GM12878 (cell line): Measurements from ENCODE around the gene GPC5. TPM values are rescaled to one million over a fixed set of nuclear protein-coding genes. Genes with fewer than 3 reads are reported as not detected.

ENCODE experiments used
- ATAC-seq: fragments of 200-7000 bp; cut with Tn5 transposase; 3 replicates; pipeline ENCODE4 v1.9.1; 2020; ENCODE audit warnings: mild to moderate bottlenecking, moderate library complexity
- BruUV-seq: library from RNA; stranded (reverse); fragments of 400-500 nt; replicated peaks from 2 replicates; lab custom pipeline; 2021; lab: Mats Ljungman, UMichigan
- CTCF ChIA-PET: fragments of 300-600 bp; sonication (Branson Sonifier 250); formaldehyde crosslinking; extraction: SDS; loops from one replicate; lab custom pipeline; 2021; ENCODE audit warnings: inconsistent platforms; lab: Yijun Ruan, JAX
- POLR2A ChIA-PET: fragments of 350-600 bp; formaldehyde crosslinking; extraction: SDS; loops from one replicate; lab custom pipeline; 2021; ENCODE audit warnings: inconsistent platforms; lab: Charles Lee
- RAD21 ChIA-PET: fragments of 300-600 bp; sonication (Branson Sonifier 250); formaldehyde crosslinking; loops from one replicate; lab custom pipeline; 2023; ENCODE audit warnings: antibody characterized with exemption; ENCODE audit not compliant: unreplicated experiment; lab: Charles Lee
- SMC1A ChIA-PET: fragments of 300-600 bp; sonication (Branson Sonifier 250); formaldehyde crosslinking; loops from one replicate; lab custom pipeline; 2023; ENCODE audit not compliant: unreplicated experiment, uncharacterized antibody; lab: Charles Lee
- DNase-seq: peaks from one replicate; pipeline ENCODE4 v3.0.0-alpha.2; 2011; ENCODE audit warnings: low read depth, low spot score
- FAIRE-seq: peaks from 3 replicates; lab custom pipeline; 2011; peaks lifted over from hg19 to GRCh38; lab: Jason Lieb, UNC
- H2AFZ ChIP-seq: 2 replicates; pipeline ENCODE4 v1.6.0; 2011; ENCODE audit warnings: low read depth, low read length, control low read depth; ENCODE audit not compliant: control insufficient read depth
- H3K27ac ChIP-seq: 2 replicates; pipeline ENCODE4 v1.5.1; 2011; ENCODE audit warnings: control low read depth; ENCODE audit not compliant: control insufficient read depth, insufficient read depth
- H3K27me3 ChIP-seq, 2 experiments: replicated peaks in 1 of 2; 2 replicates each; pipeline versions ENCODE4 v1.6.0 to v1.6.1; 2011; ENCODE audit warnings: low read length in 1 of 2; ENCODE audit not compliant: control insufficient read depth in 2 of 2, insufficient read depth in 2 of 2
- H3K36me3 ChIP-seq, 2 experiments: 2 replicates each; pipeline ENCODE4 v1.5.1; 2011; ENCODE audit warnings: low read length in 1 of 2; ENCODE audit not compliant: control insufficient read depth in 2 of 2, insufficient read depth in 2 of 2
- H3K4me1 ChIP-seq: 2 replicates; pipeline ENCODE4 v1.6.1; 2011; ENCODE audit warnings: mild to moderate bottlenecking, low read length, moderate library complexity, mixed read lengths; ENCODE audit not compliant: control insufficient read depth, insufficient read depth
- H3K4me2 ChIP-seq: 2 replicates; pipeline ENCODE4 v1.6.0; 2011; ENCODE audit warnings: control low read depth; ENCODE audit not compliant: control insufficient read depth, insufficient read depth
- H3K4me3 ChIP-seq: fragments of 200-600 bp; sonication (generic); 2 replicates; pipeline ENCODE4 v1.5.1; 2016
- H3K79me2 ChIP-seq: 2 replicates; pipeline ENCODE4 v1.6.0; 2011; ENCODE audit warnings: low read length; ENCODE audit not compliant: control insufficient read depth, insufficient read depth
- H3K9ac ChIP-seq: 2 replicates; pipeline ENCODE4 v1.8.0; 2011; ENCODE audit warnings: low read length, control low read depth, mixed read lengths; ENCODE audit not compliant: control insufficient read depth, insufficient read depth
- H3K9me3 ChIP-seq: replicated peaks from 3 replicates; pipeline ENCODE4 v1.5.1; 2011; ENCODE audit warnings: mild to moderate bottlenecking, low read length; ENCODE audit not compliant: control insufficient read depth, insufficient read depth
- H4K20me1 ChIP-seq: 2 replicates; pipeline ENCODE4 v1.6.0; 2011; ENCODE audit not compliant: control insufficient read depth, insufficient read depth
- ASH2L ChIP-seq: fragments of 300-600, 200-600 bp; sonication (generic); IDR thresholded peaks from 2 replicates; pipeline ENCODE4 v1.6.1; 2017; ENCODE audit warnings: low read depth, mild to moderate bottlenecking, borderline replicate concordance
- CBX5 ChIP-seq: sonication (generic); IDR thresholded peaks from 2 replicates; pipeline ENCODE4 v1.6.1; 2016; ENCODE audit warnings: low read depth, moderate library complexity, mild to moderate bottlenecking, inconsistent platforms
- MEF2A ChIP-seq: IDR thresholded peaks from 2 replicates; pipeline ENCODE4 v1.6.1; 2011; ENCODE audit warnings: low read depth, mild to moderate bottlenecking, low read length, moderate library complexity; ENCODE audit not compliant: insufficient read depth
- MEF2B ChIP-seq: fragments of 450-650 bp; IDR thresholded peaks from 2 replicates; pipeline ENCODE4 v1.6.1; 2018; ENCODE audit warnings: mild to moderate bottlenecking, moderate library complexity; ENCODE audit not compliant: partially characterized antibody, poor library complexity, severe bottlenecking
- NR2C1 ChIP-seq: fragments of 450-650 bp; IDR thresholded peaks from 2 replicates; pipeline ENCODE4 v1.6.1; 2017; ENCODE audit warnings: antibody characterized with exemption, mild to moderate bottlenecking, moderate library complexity
- NRF1 ChIP-seq: conservative IDR thresholded peaks from 2 replicates; pipeline ENCODE4 v1.6.1; 2011; ENCODE audit warnings: mild to moderate bottlenecking, low read depth, low read length, improper control_type of control experiment
- PAX8 ChIP-seq: fragments of 450-650 bp; IDR thresholded peaks from 2 replicates; pipeline ENCODE4 v1.6.1; 2017; ENCODE audit warnings: mild to moderate bottlenecking, moderate library complexity
- PML ChIP-seq: IDR thresholded peaks from 2 replicates; pipeline ENCODE4 v1.6.1; 2012; ENCODE audit warnings: low read length, inconsistent platforms
- RB1 ChIP-seq: fragments of 450-650 bp; formaldehyde crosslinking; IDR thresholded peaks from 2 replicates; pipeline ENCODE4 v1.6.1; 2017; ENCODE audit warnings: mild to moderate bottlenecking, borderline replicate concordance
- SIN3A ChIP-seq: IDR thresholded peaks from 2 replicates; pipeline ENCODE4 v1.6.1; 2012; ENCODE audit warnings: low read depth, low read length, improper control_type of control experiment
- WGBS: methylation state at CpG from one replicate; pipeline ENCODE4 v1.1.6; 2016; ENCODE audit warnings: low lambda C conversion rate; ENCODE audit not compliant: insufficient replicate concordance, insufficient coverage; ENCODE audit errors: missing lambda C conversion rate; 5-methylcytosine and 5-hydroxymethylcytosine counted together
- in situ Hi-C: fragments of 300-500 bp; cut with MboI; formaldehyde crosslinking; loops from 9 replicates; pipeline ENCODE4 v1.14.3; 2018; ENCODE audit warnings: mixed read lengths
- intact Hi-C: fragments of 100-400 bp; cut with micrococcal nuclease; formaldehyde crosslinking; loops from one replicate; pipeline ENCODE4 v1.14.2; 2022; ENCODE audit not compliant: unreplicated experiment
- polyA plus RNA-seq, 11 experiments: library from polyadenylated mRNA; depleted of rRNA in 4 of 11; unstranded in 6 of 11; stranded (reverse) in 5 of 11; fragments of >200 nt; fragmentation: Nextera tagmentation in 4 of 11; fragmentation: Illumina TruSeq in 1 of 11; extraction: Ambion mirVana in 4 of 11; extraction: Trizol in 1 of 11; gene quantifications; 1 replicate in 1 of 11; 2 replicates in 10 of 11; pipeline versions ENCODE4 v1.2.1 to v1.2.3, GENCODE V29; 2011 to 2016; ENCODE audit warnings: inconsistent platforms in 2 of 11, missing spikeins in 2 of 11, low read depth in 1 of 11
- total RNA-seq, 4 experiments: library from RNA; depleted of rRNA in 3 of 4; stranded (reverse); fragments of >200 nt in 3 of 4; fragmentation: Illumina TruSeq in 1 of 4; extraction: Trizol in 1 of 4; gene quantifications; 2 replicates each; pipeline versions ENCODE4 v1.2.1 to v1.2.3, GENCODE V29; 2013 to 2021
- TF ChIP-seq, protein P1 (sequence below): fragments of 450-650 bp; IDR thresholded peaks from 2 replicates; pipeline ENCODE4 v1.6.1; 2018; ENCODE audit warnings: borderline replicate concordance, mild to moderate bottlenecking; ENCODE audit not compliant: partially characterized antibody

The GPC5 gene
- total and polyA plus RNA-seq, 10 of the 15 experiments (the other 5 are each of a cell fraction or from before 2014, with no cell fraction given), result 0.05 to 0.87 (median 0.44) TPM; not detected in 1

DNA sequence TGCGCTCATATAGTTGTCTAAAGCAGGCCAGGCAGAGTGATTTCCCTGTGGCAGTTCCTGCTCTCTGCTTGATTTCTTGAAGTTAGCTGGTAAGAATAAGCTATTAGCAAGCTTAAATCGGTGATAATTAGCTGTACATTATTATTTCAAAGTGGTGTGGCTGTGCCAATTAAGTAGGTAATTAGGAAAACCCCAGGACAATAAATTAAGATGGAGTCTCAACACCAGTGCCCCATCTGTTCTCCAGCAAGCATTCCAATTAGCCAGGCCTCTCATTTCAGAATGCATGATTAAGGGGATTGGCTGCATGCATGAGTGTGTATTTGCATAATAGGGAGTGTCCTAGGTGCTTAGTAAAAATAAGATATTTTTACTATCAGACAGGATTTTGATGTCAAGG, 342.3 kb downstream of the GPC5 start:
- intact Hi-C loops (no loop called here), in situ Hi-C loops (no loop called here)
- DNase-seq (no peak), ATAC-seq (no peak), FAIRE-seq (no peak)
- Histone ChIP-seq H2AFZ (no peak overlapping the region), H4K20me1 (no peaks in the 10 kb centered on the region), H3K27me3 (no peaks in the 10 kb centered on the region), H3K4me2 (no peak overlapping the region), H3K27ac (no peak overlapping the region), H3K9me3 (no peaks in the 10 kb centered on the region), H3K9ac (no peak overlapping the region), H3K4me3 (no peak overlapping the region), H3K4me1 (no peaks in the 10 kb centered on the region), H3K36me3 (no peaks in the 10 kb centered on the region)
- RAD21 ChIA-PET, result no interaction called here
- SMC1A ChIA-PET, result no interaction called here
- WGBS, result 48% methylated on average over 2 of the region's 2 CpGs
- no TSS peak for BruUV-seq
- POLR2A ChIA-PET, result no interaction called here
- TF ChIP-seq NRF1, result no peak
- TF ChIP-seq MEF2A, result no peak
- TF ChIP-seq ASH2L, result no peak
- TF ChIP-seq CBX5, result no peak
- TF ChIP-seq, protein P1, sequence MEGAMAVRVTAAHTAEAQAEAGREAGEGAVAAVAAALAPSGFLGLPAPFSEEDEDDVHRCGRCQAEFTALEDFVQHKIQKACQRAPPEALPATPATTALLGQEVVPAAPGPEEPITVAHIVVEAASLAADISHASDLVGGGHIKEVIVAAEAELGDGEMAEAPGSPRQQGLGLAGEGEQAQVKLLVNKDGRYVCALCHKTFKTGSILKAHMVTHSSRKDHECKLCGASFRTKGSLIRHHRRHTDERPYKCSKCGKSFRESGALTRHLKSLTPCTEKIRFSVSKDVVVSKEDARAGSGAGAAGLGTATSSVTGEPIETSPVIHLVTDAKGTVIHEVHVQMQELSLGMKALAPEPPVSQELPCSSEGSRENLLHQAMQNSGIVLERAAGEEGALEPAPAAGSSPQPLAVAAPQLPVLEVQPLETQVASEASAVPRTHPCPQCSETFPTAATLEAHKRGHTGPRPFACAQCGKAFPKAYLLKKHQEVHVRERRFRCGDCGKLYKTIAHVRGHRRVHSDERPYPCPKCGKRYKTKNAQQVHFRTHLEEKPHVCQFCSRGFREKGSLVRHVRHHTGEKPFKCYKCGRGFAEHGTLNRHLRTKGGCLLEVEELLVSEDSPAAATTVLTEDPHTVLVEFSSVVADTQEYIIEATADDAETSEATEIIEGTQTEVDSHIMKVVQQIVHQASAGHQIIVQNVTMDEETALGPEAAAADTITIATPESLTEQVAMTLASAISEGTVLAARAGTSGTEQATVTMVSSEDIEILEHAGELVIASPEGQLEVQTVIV, result no peak
- TF ChIP-seq MEF2B, result no peak
- no peak for TF ChIP-seq PAX8
- TF ChIP-seq PML, result no peak
- no peak for TF ChIP-seq RB1
- TF ChIP-seq SIN3A, result no peak
- no peak for TF ChIP-seq NR2C1
- TF ChIP-seq, all 136 proteins: peak for 0
- CTCF ChIA-PET, result no interaction called here
- no peaks in the 10 kb centered on the region for H3K79me2 ChIP-seq
